Measurements from ENCODE around the gene TMEM72.

The TMEM72 gene

GRCh38 chr10:44956717-44957706 lies 45.9 kb downstream of the TMEM72 start:
- no peak for DNase-seq

GRCh38 chr10:44958196-44958897 lies 47.2 kb downstream of the TMEM72 start:
- DNase-seq: peak; percentile 7

- no peak for DNase-seq
Observed at GRCh38 chr10:44958898-44959246, 47.7 kb downstream of the TMEM72 start.

GRCh38 chr10:44959247-44960087 lies 48.3 kb downstream of the TMEM72 start, which contains the start of gene RASSF4:
Gene RASSF4, plus strand, starts transcription at chr10:44959802. Its CDS starts 10,401 bp downstream, at chr10:44970203.
- DNase-seq: peak; percentile 63

GRCh38 chr10:44960088-44960460 lies 48.9 kb downstream of the TMEM72 start:
- no peak for DNase-seq

GRCh38 chr10:44960482-44961229 lies 49.5 kb downstream of the TMEM72 start:
- no peak for DNase-seq

- no peak for DNase-seq
Observed at GRCh38 chr10:44961230-44961571, 50.1 kb downstream of the TMEM72 start.

GRCh38 chr10:44961931-44962750 lies 51.0 kb downstream of the TMEM72 start:
- no peak for DNase-seq

GRCh38 chr10:44962870-44963738 lies 52.0 kb downstream of the TMEM72 start:
- no peak for DNase-seq

GRCh38 chr10:44963772-44964633 lies 52.9 kb downstream of the TMEM72 start:
- no peak for DNase-seq

GRCh38 chr10:44965104-44965503 lies 54.0 kb downstream of the TMEM72 start:
- DNase-seq: no peak

- DNase-seq: no peak
Observed at GRCh38 chr10:44965651-44966097, 54.5 kb downstream of the TMEM72 start.

- no peak for DNase-seq
Observed at GRCh38 chr10:44966129-44966815, 55.1 kb downstream of the TMEM72 start.

GRCh38 chr10:44966816-44967509 lies 55.8 kb downstream of the TMEM72 start:
- no peak for DNase-seq

GRCh38 chr10:44967616-44968015 lies 56.5 kb downstream of the TMEM72 start:
- no peak for DNase-seq

- no peak for DNase-seq
Observed at GRCh38 chr10:44968091-44968490, 57.0 kb downstream of the TMEM72 start.

GRCh38 chr10:44968500-44969400 lies 57.6 kb downstream of the TMEM72 start:
- DNase-seq: no peak
